ENCODE data around the gene SCGB3A1. TPM values are rescaled to one million over a fixed set of nuclear protein-coding genes. Genes with fewer than 3 reads are reported as not detected.

Gene SCGB3A1
- total RNA-seq, 2 donors from 2014 or later, result not detected

DNA sequence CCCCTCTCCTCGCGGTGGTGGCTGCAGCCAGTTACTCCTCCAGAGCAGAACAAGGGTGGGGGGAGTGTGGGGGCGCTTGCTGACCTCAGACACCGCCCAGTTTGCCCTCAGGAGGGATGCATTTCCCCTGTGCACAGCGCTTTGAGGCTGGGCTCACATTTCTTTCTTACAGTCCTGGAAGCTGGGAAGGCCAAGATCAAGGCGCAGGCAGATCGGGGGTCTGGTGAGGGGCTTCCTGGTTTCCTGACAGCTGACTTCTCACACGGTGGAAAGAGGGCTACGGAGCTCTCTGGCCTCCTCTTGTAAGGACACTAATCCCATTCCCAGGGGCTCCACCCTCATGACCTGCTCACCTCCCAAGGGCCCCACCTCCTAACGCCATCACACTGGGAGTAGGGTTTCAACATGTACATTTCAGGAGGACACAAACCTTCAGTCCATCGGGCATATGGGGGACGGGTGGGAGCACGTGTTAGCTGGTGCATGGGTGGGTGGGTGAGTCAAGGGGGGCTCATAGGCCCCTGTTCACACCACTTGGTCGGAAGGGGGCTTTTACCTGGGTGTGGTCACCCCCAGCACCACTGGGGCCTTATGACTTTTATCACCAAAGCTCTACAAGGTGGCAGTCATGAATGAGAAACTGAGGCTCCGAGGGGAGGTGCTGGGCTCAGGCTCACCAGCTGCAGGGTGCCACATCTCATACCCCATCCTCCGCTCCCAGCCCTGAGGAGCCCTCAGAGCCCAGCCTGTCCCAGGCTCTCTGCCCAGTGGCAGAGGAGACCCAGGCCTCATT, 7.7 kb upstream of the SCGB3A1 start:
- ATAC-seq (ENCODE audit: insufficient number of reproducible peaks, low FRiP score, low read depth), result no peak

DNA sequence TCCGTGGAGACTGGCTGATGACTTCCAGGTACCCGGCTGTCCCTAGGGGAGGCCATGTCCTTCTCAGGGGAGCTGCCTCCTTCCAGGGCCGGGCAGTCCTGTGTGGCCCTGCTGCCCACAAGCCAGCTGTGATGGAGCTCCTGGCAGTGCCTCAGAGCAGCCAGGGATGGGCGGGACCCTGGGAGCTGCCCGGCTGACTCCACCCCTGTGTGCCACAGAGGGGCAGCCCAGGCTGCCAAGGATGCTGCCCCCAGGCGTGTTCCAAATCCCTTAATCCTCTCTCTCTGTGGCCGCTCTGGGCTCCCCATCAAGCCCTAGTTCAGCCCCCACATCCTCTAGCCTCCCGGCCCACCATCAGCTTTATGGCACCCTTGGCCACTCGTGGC, 7.0 kb upstream of the SCGB3A1 start:
- DNase-seq (ENCODE audit: low spot score) (no peak), ATAC-seq (ENCODE audit: insufficient number of reproducible peaks, low FRiP score, low read depth) (no peak)
- H3K9me3 ChIP-seq, result no peaks in the 10 kb centered on the region
- no peaks in the 10 kb centered on the region for H3K36me3 ChIP-seq
- H3K27ac ChIP-seq, result no peak overlapping the region
- TF ChIP-seq, protein P1, sequence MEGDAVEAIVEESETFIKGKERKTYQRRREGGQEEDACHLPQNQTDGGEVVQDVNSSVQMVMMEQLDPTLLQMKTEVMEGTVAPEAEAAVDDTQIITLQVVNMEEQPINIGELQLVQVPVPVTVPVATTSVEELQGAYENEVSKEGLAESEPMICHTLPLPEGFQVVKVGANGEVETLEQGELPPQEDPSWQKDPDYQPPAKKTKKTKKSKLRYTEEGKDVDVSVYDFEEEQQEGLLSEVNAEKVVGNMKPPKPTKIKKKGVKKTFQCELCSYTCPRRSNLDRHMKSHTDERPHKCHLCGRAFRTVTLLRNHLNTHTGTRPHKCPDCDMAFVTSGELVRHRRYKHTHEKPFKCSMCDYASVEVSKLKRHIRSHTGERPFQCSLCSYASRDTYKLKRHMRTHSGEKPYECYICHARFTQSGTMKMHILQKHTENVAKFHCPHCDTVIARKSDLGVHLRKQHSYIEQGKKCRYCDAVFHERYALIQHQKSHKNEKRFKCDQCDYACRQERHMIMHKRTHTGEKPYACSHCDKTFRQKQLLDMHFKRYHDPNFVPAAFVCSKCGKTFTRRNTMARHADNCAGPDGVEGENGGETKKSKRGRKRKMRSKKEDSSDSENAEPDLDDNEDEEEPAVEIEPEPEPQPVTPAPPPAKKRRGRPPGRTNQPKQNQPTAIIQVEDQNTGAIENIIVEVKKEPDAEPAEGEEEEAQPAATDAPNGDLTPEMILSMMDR (IDR thresholded peaks at IDR 0.05), result no peak
- H3K4me1 ChIP-seq (ENCODE audit: control insufficient read depth in 1 of 2, low read depth in 2 of 2), result no peaks in the 10 kb centered on the region
- no peak overlapping the region for H3K4me3 ChIP-seq
- H3K27me3 ChIP-seq (replicated peaks; ENCODE audit: insufficient read depth), result no peaks in the 10 kb centered on the region

More for the DNA sequence above, 7.7 kb upstream of the SCGB3A1 start:
- Histone ChIP-seq H3K9me3 (no peaks in the 10 kb centered on the region), H3K27ac (no peak overlapping the region), H3K36me3 (no peaks in the 10 kb centered on the region), H3K4me1 (ENCODE audit: control insufficient read depth in 1 of 2, low read depth in 2 of 2) (no peaks in the 10 kb centered on the region), H3K4me3 (no peak overlapping the region), H3K27me3 (replicated peaks; ENCODE audit: insufficient read depth) (no peaks in the 10 kb centered on the region)
- no peak for DNase-seq (ENCODE audit: low spot score)
- TF ChIP-seq, protein P1 (IDR thresholded peaks at IDR 0.05), result no peak

DNA sequence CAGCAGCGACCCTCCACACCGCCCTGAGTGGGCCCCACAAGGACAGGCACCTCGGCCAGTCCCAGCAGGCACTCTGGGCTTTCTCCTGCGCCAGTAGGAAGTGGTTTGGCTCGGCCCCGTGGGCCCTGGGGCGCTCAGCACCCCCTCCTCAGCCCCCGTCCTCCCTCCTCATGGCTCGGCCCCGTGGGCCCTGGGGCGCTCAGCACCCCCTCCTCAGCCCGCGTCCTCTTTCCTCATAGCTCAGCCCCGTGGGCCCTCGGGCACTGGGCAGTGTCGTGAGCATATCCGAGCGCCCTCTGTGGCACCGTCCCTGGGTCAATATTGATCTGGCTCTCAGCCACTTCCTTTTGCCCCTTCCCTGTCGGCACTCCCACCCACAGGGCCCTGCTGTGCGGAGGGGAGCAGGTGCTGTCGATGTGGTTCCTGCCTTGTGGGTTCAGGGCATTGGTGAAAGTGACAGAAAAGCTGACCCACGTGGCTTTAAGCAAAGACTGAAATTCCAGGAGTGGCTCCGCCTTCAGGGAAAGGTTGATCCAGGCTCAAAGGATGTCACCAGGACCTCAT, 5.5 kb upstream of the SCGB3A1 start:
- Histone ChIP-seq H3K27ac (no peak overlapping the region), H3K27me3 (replicated peaks; ENCODE audit: insufficient read depth) (no peaks in the 10 kb centered on the region), H3K4me3 (no peak overlapping the region), H3K9me3 (no peaks in the 10 kb centered on the region), H3K4me1 (ENCODE audit: control insufficient read depth in 1 of 2, low read depth in 2 of 2) (no peaks in the 10 kb centered on the region), H3K36me3 (no peaks in the 10 kb centered on the region)
- TF ChIP-seq, protein P1 (IDR thresholded peaks at IDR 0.05), result no peak
- ATAC-seq (ENCODE audit: insufficient number of reproducible peaks, low FRiP score, low read depth), result no peak
- DNase-seq (ENCODE audit: low spot score), result no peak

- H3K27ac ChIP-seq, result no peak overlapping the region
- no peaks in the 10 kb centered on the region for H3K36me3 ChIP-seq
- no peaks in the 10 kb centered on the region for H3K4me1 ChIP-seq (ENCODE audit: control insufficient read depth in 1 of 2, low read depth in 2 of 2)
- H3K4me3 ChIP-seq, result no peak overlapping the region
- H3K9me3 ChIP-seq, result no peaks in the 10 kb centered on the region
- no peaks in the 10 kb centered on the region for H3K27me3 ChIP-seq (replicated peaks; ENCODE audit: insufficient read depth)
- ATAC-seq (ENCODE audit: insufficient number of reproducible peaks, low FRiP score, low read depth), result no peak
- TF ChIP-seq, protein P1 (IDR thresholded peaks at IDR 0.05), result no peak
- no peak for DNase-seq (ENCODE audit: low spot score)
These were observed 4.9 kb upstream of the SCGB3A1 start for GRCh38 chr5:180596115-180596667.

GRCh38 chr5:180595381-180596114, 4.2 kb upstream of the SCGB3A1 start:
- TF ChIP-seq, protein P1 (IDR thresholded peaks at IDR 0.05), result no peak
- Histone ChIP-seq H3K4me1 (ENCODE audit: control insufficient read depth in 1 of 2, low read depth in 2 of 2) (no peaks in the 10 kb centered on the region), H3K4me3 (no peak overlapping the region), H3K27ac (no peak overlapping the region), H3K36me3 (no peaks in the 10 kb centered on the region), H3K27me3 (replicated peaks; ENCODE audit: insufficient read depth) (peaks cover under 1% of the 10 kb centered on the region), H3K9me3 (no peaks in the 10 kb centered on the region)
- DNase-seq (ENCODE audit: low spot score) (no peak), ATAC-seq (ENCODE audit: insufficient number of reproducible peaks, low FRiP score, low read depth) (no peak)

Data from thoracic aorta (tissue), 2 donors.